DND-41 (cell line): ENCODE measurements around the gene ACAT2.
A peak's percentile ranks its signal among the peaks of the same experiment; 100 is the strongest.

Experiments used
- CTCF ChIP-seq: IDR thresholded peaks from 2 replicates; pipeline ENCODE4 v1.5.1; 2012; ENCODE audit warnings: borderline replicate concordance, low read length, moderate library complexity, mild to moderate bottlenecking; ENCODE audit not compliant: poor library complexity, severe bottlenecking; ENCODE audit errors: extremely low read depth
- EZH2 ChIP-seq: IDR thresholded peaks from 3 replicates; pipeline ENCODE4 v1.6.1; 2012; ENCODE audit warnings: borderline replicate concordance, low read depth, mild to moderate bottlenecking, moderate library complexity, low read length, inconsistent platforms; ENCODE audit not compliant: severe bottlenecking

GRCh38 chr6:159819932-159820640 lies 58.2 kb downstream of the ACAT2 start:
- TF ChIP-seq CTCF (peak; percentile 10), EZH2 (no peak)
